GM06990 (cell line): Measurements from ENCODE around the gene NPHP4.
"Not testable (repeated sequence)": the region's sequence is repeated elsewhere in the genome, so short reads cannot be mapped to it uniquely, and the experiment has no call there.

Experiments used
- DNase-seq: peaks from one replicate; pipeline ENCODE4 v3.0.0-alpha.2; 2011; ENCODE audit not compliant: insufficient read length; ENCODE audit errors: extremely low read depth
- H3K27me3 ChIP-seq: replicated peaks from 2 replicates; pipeline ENCODE4 v1.6.0; 2011; ENCODE audit warnings: low read length; ENCODE audit not compliant: control insufficient read depth, insufficient read depth
- H3K36me3 ChIP-seq: 2 replicates; pipeline ENCODE4 v1.5.1; 2011; ENCODE audit warnings: low read length; ENCODE audit not compliant: control insufficient read depth, insufficient read depth
- H3K4me3 ChIP-seq: replicated peaks from 2 replicates; pipeline ENCODE4 v1.5.1; 2011; ENCODE audit warnings: low read depth, mild to moderate bottlenecking, control low read depth, low read length
- CTCF ChIP-seq: IDR thresholded peaks from 2 replicates; pipeline ENCODE4 v1.5.1; 2011; ENCODE audit warnings: low read length, control low read depth, mild to moderate bottlenecking, inconsistent platforms; ENCODE audit not compliant: insufficient read depth, poor library complexity, severe bottlenecking

The NPHP4 gene

DNA sequence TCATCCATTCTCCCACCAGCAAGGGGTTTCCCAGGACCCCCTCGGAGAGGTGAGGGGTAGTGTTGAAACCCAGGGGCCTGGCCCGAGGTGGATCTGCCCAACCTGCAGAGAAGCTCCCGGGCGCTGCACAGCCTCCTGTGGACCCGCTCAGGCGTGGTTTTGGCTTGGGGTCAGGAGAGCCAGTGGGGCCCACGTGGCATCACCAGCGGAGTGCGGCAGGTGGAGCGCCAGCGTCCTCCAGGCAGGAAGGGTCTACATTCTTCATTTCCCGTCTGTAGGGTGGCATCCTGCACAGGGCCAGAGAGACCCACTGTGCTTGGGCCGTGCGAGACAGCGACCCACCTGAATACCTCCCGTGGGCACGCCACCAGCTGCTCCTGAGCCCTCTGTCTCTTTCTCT is 135.2 kb downstream of the NPHP4 start:
- no peaks in the 10 kb centered on the region for H3K36me3 ChIP-seq
- no peak overlapping the region for H3K4me3 ChIP-seq
- DNase-seq: no peak
- H3K27me3 ChIP-seq: no peaks in the 10 kb centered on the region
- no peak for TF ChIP-seq CTCF

DNA sequence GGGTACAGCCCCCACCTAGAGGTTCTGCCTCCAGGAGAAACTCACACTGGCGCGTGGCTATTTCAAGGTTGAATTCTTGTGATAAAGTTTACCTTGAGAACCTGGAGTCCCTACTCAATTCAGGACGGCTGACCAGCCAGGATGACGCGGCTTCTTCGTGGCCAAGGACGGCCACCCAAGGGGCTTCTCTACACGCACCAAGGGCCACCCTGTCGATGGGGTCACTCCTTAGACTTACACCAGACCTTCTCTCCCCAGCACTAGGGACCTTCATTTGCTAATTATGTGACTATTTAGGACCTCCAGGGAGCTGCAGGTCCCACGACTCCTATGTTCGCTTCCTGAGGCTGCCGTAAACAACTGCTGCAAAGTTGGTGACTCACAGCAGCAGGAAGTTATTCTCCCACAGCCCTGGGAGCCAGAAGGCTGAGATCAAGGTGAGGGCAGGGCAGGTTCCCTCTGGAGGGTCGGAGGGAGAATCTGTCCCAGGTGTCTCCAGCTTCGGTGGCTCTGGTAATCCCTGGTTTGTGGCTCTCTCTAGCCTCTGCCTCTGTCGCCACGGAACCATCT is 135.9 kb downstream of the NPHP4 start:
- DNase-seq: no peak
- H3K4me3 ChIP-seq: no peak overlapping the region
- TF ChIP-seq CTCF: no peak
- H3K36me3 ChIP-seq: no peaks in the 10 kb centered on the region
- no peaks in the 10 kb centered on the region for H3K27me3 ChIP-seq

DNA sequence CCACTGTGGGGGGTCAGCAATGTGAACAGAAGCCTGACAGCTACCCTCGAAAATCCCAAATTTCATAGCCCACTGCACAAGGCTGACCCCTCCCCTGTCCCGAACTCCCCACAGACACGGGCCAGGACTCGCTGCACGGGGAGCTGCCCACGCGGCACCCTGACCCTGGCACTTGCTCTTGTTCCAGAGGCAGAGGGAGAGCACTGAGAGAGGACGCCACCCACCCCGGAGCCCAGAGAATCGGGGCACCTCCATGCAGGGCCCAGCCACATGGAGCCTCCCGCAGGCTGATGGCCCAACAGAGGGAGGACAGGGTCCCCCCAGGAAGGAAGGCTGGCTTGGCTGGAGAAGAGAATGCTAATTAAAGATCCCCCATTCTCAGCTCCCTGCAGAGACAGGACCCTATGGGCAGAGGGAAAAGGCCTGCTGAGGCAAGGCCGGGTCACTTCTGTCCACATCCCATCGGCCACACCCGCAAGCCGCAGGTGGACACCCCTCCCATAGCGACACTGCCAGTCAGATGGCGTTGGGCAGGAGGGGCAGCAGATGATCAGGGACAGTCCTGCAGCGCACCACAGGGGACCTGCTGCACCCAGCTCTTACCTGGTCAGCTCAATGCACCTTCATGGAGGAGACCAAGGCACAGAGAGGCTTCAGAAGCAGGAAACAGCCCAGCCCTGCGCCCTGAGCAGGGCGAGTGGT is 136.9 kb downstream of the NPHP4 start:
- Histone ChIP-seq H3K27me3 (no peaks in the 10 kb centered on the region), H3K4me3 (no peak overlapping the region), H3K36me3 (no peaks in the 10 kb centered on the region)
- no peak for DNase-seq
- TF ChIP-seq CTCF: no peak

DNA sequence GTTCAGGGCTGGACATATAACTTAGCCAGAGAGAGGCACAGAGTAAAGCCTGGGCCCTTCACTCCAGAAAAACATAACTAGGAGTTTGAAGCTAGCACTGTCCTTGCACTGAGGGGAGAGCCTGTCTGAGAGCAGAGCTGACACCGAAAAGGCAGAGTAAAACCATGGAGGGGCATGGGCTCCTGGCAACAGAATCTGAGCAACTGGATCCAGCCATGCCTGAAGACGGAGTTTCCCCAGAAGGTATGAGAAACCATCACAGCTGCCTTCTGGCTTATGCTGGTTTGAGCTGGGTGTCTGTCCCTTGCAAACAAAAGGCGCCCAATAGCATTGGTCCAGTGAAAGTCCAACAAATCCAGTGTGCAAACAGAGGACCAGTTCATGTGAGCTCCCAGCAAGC is 137.5 kb downstream of the NPHP4 start:
- H3K27me3 ChIP-seq: no peaks in the 10 kb centered on the region
- no peaks in the 10 kb centered on the region for H3K36me3 ChIP-seq
- no peak for TF ChIP-seq CTCF
- no peak for DNase-seq
- H3K4me3 ChIP-seq: no peak overlapping the region

- H3K36me3 ChIP-seq, H3K4me3 ChIP-seq, DNase-seq, H3K27me3 ChIP-seq: not testable (repeated sequence)
Observed at GRCh38 chr1:5853858-5854257, 138.4 kb downstream of the NPHP4 start.

GRCh38 chr1:5850503-5850902 is 141.7 kb downstream of the NPHP4 start:
- H3K4me3 ChIP-seq: no peak overlapping the region
- DNase-seq: no peak
- H3K36me3 ChIP-seq: no peaks in the 10 kb centered on the region
- no peak for TF ChIP-seq CTCF
- H3K27me3 ChIP-seq: no peaks in the 10 kb centered on the region; the same call in 1 of the 2 replicates
